CD4-positive, alpha-beta T cell (primary cell): ENCODE measurements around the gene PBLD. TPM values are rescaled to one million over a fixed set of nuclear protein-coding genes. Genes with fewer than 3 reads are reported as not detected.

ENCODE experiments used
- ATAC-seq: fragments of 200-7000 bp; cut with Tn5 transposase; one replicate; pipeline ENCODE4 v1.10.0; 2022; ENCODE audit warnings: mild to moderate bottlenecking; ENCODE audit not compliant: poor library complexity
- CTCF ChIA-PET: fragments of 350-600 bp; sonication (Branson Sonifier 250); formaldehyde crosslinking; loops from one replicate; lab custom pipeline; 2021; ENCODE audit warnings: antibody characterized with exemption, inconsistent platforms; lab: Charles Lee
- POLR2A ChIA-PET: fragments of 350-600 bp; sonication (Branson Sonifier 250); formaldehyde crosslinking; loops from one replicate; lab custom pipeline; 2021; ENCODE audit warnings: antibody characterized with exemption, inconsistent platforms; lab: Charles Lee
- DNase-seq, 14 experiments: peaks; one replicate each; pipeline ENCODE4 v3.0.0-alpha.2; 2013 to 2020; ENCODE audit warnings: mixed read lengths in 2 of 14
- H3K27ac ChIP-seq, 2 donors: one replicate each; pipeline versions ENCODE4 v1.5.1 to v1.7.0; 2013; ENCODE audit warnings: low read length in 2 of 2, low read depth in 1 of 2, mild to moderate bottlenecking in 1 of 2
- H3K27me3 ChIP-seq, 2 experiments: 1 replicate in 1 of 2; 2 replicates in 1 of 2; pipeline versions ENCODE4 v1.6.1 to v1.7.0; 2013; ENCODE audit warnings: low read length in 2 of 2, control low read depth in 1 of 2, mild to moderate bottlenecking in 1 of 2, moderate library complexity in 1 of 2; ENCODE audit not compliant: insufficient read depth in 2 of 2, control insufficient read depth in 1 of 2
- H3K36me3 ChIP-seq: one replicate; pipeline ENCODE4 v1.6.1; 2013; ENCODE audit warnings: low read length, control low read depth; ENCODE audit not compliant: insufficient read depth
- H3K4me1 ChIP-seq: one replicate; pipeline ENCODE4 v1.6.1; 2013; ENCODE audit warnings: low read length, control low read depth; ENCODE audit not compliant: insufficient read depth
- H3K4me3 ChIP-seq: one replicate; pipeline ENCODE4 v1.5.1; 2013; ENCODE audit warnings: mild to moderate bottlenecking, low read length, moderate library complexity
- H3K9me3 ChIP-seq, 2 experiments: 1 replicate in 1 of 2; 2 replicates in 1 of 2; pipeline versions ENCODE4 v1.6.1 to v1.7.0; 2013; ENCODE audit warnings: low read length in 2 of 2, mild to moderate bottlenecking in 2 of 2, control low read depth in 1 of 2, moderate library complexity in 1 of 2; ENCODE audit not compliant: control insufficient read depth in 1 of 2, insufficient read depth in 1 of 2
- H3K27ac Mint-ChIP-seq: one replicate; pipeline ENCODE4 v1.8.0; 2020; ENCODE audit warnings: mixed read lengths
- H3K27me3 Mint-ChIP-seq: one replicate; pipeline ENCODE4 v1.8.0; 2021; ENCODE audit warnings: mixed read lengths
- H3K36me3 Mint-ChIP-seq: one replicate; pipeline ENCODE4 v1.8.0; 2021; ENCODE audit warnings: low read depth, mixed read lengths
- H3K4me1 Mint-ChIP-seq: one replicate; pipeline ENCODE4 v1.8.0; 2021; ENCODE audit warnings: low read depth, mixed read lengths
- H3K4me3 Mint-ChIP-seq: one replicate; pipeline ENCODE4 v1.8.0; 2020; ENCODE audit warnings: mild to moderate bottlenecking, mixed read lengths
- H3K9me3 Mint-ChIP-seq: one replicate; pipeline ENCODE4 v1.8.0; 2020; ENCODE audit warnings: mixed read lengths
- intact Hi-C, 2 experiments: fragments of 100-400 bp; cut with DNase I in 1 of 2; cut with micrococcal nuclease in 1 of 2; formaldehyde crosslinking; loops; one replicate each; pipeline versions ENCODE4 v1.15.1 to v1.9.0; 2023 to 2025; cut with DNase I, micrococcal nuclease
- polyA plus RNA-seq, 2 donors: library from polyadenylated mRNA; unstranded; fragments of 120-200 nt; gene quantifications; one replicate each; pipeline ENCODE4 v1.2.1, GENCODE V29; 2013
- total RNA-seq, 174 experiments: library from RNA in 2 of 174; stranded (reverse) in 2 of 174; gene quantifications; one replicate each; pipeline ENCODE4 v1.2.3 and lab custom pipeline; 2021 to 2026
- TF ChIP-seq, protein P1 (sequence below): fragments of 200-600 bp; IDR thresholded peaks from one replicate; pipeline ENCODE4 v1.8.0; 2022; ENCODE audit warnings: antibody characterized with exemption, mild to moderate bottlenecking

PBLD gene
- total RNA-seq (1 to 10 TPM; 1.6 to 1.7 TPM), total RNA-seq (lab: John Stamatoyannopoulos, UW) (0.48 to 6.5 (median 2.8) reads per million in 172 experiments)
- 3.2 TPM for polyA plus RNA-seq (2013, experiment 1 of 2)
- polyA plus RNA-seq (2013, experiment 2 of 2): 4.8 TPM

GRCh38 chr10:68332259-68333057 lies at the start of gene PBLD:
Gene PBLD, minus strand, starts transcription at chr10:68332928. Its CDS starts 26,084 bp downstream, at chr10:68306844.
- peak within 1 kb of the TSS; percentile 94 to 97 for H3K27ac ChIP-seq
- no peaks in the 10 kb centered on the region for H3K9me3 Mint-ChIP-seq
- H3K36me3 ChIP-seq: peaks cover under 1% of the 10 kb centered on the region
- ChIA-PET CTCF (interaction anchor here (0.5 to 2.0 kb wide), 8 partner anchors 16 to 231 kb away, joined by 3 to 19 read pairs (median 4); partner anchors contain the start of gene RUFY2), POLR2A (interaction anchor here (0.6 to 4.4 kb wide), 37 partner anchors 9 to 848 kb away, joined by 3 to 50 read pairs (median 5); partner anchors contain the start of genes CCAR1, DDX21, DDX50 and DNA2)
- TF ChIP-seq, protein P1, sequence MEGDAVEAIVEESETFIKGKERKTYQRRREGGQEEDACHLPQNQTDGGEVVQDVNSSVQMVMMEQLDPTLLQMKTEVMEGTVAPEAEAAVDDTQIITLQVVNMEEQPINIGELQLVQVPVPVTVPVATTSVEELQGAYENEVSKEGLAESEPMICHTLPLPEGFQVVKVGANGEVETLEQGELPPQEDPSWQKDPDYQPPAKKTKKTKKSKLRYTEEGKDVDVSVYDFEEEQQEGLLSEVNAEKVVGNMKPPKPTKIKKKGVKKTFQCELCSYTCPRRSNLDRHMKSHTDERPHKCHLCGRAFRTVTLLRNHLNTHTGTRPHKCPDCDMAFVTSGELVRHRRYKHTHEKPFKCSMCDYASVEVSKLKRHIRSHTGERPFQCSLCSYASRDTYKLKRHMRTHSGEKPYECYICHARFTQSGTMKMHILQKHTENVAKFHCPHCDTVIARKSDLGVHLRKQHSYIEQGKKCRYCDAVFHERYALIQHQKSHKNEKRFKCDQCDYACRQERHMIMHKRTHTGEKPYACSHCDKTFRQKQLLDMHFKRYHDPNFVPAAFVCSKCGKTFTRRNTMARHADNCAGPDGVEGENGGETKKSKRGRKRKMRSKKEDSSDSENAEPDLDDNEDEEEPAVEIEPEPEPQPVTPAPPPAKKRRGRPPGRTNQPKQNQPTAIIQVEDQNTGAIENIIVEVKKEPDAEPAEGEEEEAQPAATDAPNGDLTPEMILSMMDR: no peak
- no peaks in the 10 kb centered on the region for H3K27me3 ChIP-seq
- peaks cover 60% of the 10 kb centered on the region for H3K4me1 Mint-ChIP-seq
- peak; percentile 9 for ATAC-seq
- peak; percentile 35 to 80 (median 52) for DNase-seq
- peaks cover 18% of the 10 kb centered on the region for H3K4me1 ChIP-seq
- H3K27me3 Mint-ChIP-seq: no peaks in the 10 kb centered on the region
- intact Hi-C loops: loop anchor here (2.0 to 10.0 kb wide), 8 partner anchors 75 to 572 kb away; partner anchors contain the start of genes CCAR1 (in 2 of the 2), DDX50 (in 2 of the 2), HERC4 (in 2 of the 2) and RUFY2 (in 1 of the 2)
- H3K4me3 Mint-ChIP-seq: peak within 1 kb of the TSS; percentile 100
- H3K9me3 ChIP-seq: no peaks in the 10 kb centered on the region
- peak within 1 kb of the TSS; percentile 95 for H3K4me3 ChIP-seq
- peaks cover 55% of the 10 kb centered on the region for H3K36me3 Mint-ChIP-seq
- peak within 1 kb of the TSS; percentile 98 for H3K27ac Mint-ChIP-seq

GRCh38 chr10:68371604-68372003 lies 38.9 kb upstream of the PBLD start:
- ATAC-seq (no peak), DNase-seq (no peak)
- ChIA-PET POLR2A (no interaction called here), CTCF (no interaction called here)
- Mint-ChIP-seq H3K27me3 (no peaks in the 10 kb centered on the region), H3K36me3 (peaks cover 75% of the 10 kb centered on the region), H3K9me3 (peaks cover 3% of the 10 kb centered on the region), H3K4me1 (no peaks in the 10 kb centered on the region), H3K4me3 (no peak overlapping the region), H3K27ac (no peak overlapping the region)
- intact Hi-C loops: no loop called here
- no peak overlapping the region for H3K27ac ChIP-seq
- no peaks in the 10 kb centered on the region for H3K4me1 ChIP-seq
- H3K36me3 ChIP-seq: peaks cover 33% of the 10 kb centered on the region
- no peaks in the 10 kb centered on the region for H3K27me3 ChIP-seq
- TF ChIP-seq, protein P1: no peak
- peaks cover 0 to 17% of the 10 kb centered on the region in 2 experiments for H3K9me3 ChIP-seq
- H3K4me3 ChIP-seq: no peak overlapping the region

DNA sequence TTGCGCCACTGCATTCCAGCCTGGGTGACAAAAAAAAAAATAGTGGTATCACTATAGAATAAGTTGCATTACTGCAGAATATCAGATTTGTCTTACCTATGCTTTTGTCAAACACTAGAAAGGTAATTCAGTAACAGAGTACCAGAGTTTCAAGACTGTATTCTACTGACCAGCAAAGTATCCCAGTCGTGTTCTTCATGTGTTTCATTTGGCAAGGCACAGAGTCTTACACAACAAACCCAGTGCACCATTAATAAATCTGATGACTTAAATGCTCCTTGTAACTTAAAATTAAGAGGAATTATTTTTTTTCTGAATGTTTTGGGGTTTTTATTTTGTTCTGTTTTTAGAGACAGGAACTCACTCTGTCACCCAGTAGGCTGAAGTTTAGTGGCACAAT lies 34.4 kb upstream of the PBLD start:
- H3K27me3 ChIP-seq: no peaks in the 10 kb centered on the region
- Mint-ChIP-seq H3K36me3 (peaks cover 58% of the 10 kb centered on the region), H3K27me3 (no peaks in the 10 kb centered on the region), H3K27ac (no peak overlapping the region), H3K9me3 (peaks cover 3% of the 10 kb centered on the region), H3K4me3 (no peak overlapping the region), H3K4me1 (no peaks in the 10 kb centered on the region)
- no peak for ATAC-seq
- H3K4me1 ChIP-seq: no peaks in the 10 kb centered on the region
- intact Hi-C loops: no loop called here
- TF ChIP-seq, protein P1: no peak
- CTCF ChIA-PET: no interaction called here
- no peak for DNase-seq
- peaks cover 0 to 11% of the 10 kb centered on the region in 2 experiments for H3K9me3 ChIP-seq
- H3K27ac ChIP-seq: no peak overlapping the region
- H3K4me3 ChIP-seq: no peak overlapping the region
- POLR2A ChIA-PET: no interaction called here
- H3K36me3 ChIP-seq: peaks cover 25% of the 10 kb centered on the region
